ENCODE results near the gene CADPS.

GRCh38 chr3:62688050-62688449 lies 187.2 kb downstream of the CADPS start:
- TF ChIP-seq POLR2A (IDR thresholded peaks at IDR 0.05; ENCODE audit: low read length) (no peak), GATA1 (IDR thresholded peaks at IDR 0.05; ENCODE audit: low read depth, low read length) (no peak)
